Measurements from ENCODE around the gene P4HA2.

DNA sequence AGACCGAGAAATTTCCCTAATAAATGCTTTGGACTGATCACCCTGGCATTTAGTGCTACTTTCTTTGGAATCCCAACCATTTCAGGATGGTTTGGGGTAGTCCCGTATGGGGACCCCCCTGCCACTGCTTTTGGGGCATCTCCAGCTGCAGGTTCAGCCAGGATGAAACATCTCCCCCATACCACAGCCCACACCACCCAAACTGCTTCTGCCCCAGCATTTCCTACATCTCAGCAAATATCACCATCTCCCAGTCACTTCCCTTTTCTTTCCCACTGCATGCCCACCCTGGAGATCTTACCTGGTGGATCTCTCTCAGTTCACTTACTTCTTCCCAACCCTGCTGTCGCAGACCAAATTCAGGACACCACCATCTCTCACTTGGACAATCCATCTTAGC, 4.8 kb upstream of the P4HA2 start:
- TF ChIP-seq ETV6 (CRISPR knock-in tag; conservative IDR thresholded peaks at IDR 0.05), result no peak
- no peak for TF ChIP-seq ZBTB8A (CRISPR knock-in tag; IDR thresholded peaks at IDR 0.05; ENCODE audit: borderline replicate concordance, low read depth)
- no peak for TF ChIP-seq SP1 (IDR thresholded peaks at IDR 0.05)
- no peak for TF ChIP-seq SP1 (CRISPR knock-in tag; IDR thresholded peaks at IDR 0.05)
- TF ChIP-seq, protein P1, sequence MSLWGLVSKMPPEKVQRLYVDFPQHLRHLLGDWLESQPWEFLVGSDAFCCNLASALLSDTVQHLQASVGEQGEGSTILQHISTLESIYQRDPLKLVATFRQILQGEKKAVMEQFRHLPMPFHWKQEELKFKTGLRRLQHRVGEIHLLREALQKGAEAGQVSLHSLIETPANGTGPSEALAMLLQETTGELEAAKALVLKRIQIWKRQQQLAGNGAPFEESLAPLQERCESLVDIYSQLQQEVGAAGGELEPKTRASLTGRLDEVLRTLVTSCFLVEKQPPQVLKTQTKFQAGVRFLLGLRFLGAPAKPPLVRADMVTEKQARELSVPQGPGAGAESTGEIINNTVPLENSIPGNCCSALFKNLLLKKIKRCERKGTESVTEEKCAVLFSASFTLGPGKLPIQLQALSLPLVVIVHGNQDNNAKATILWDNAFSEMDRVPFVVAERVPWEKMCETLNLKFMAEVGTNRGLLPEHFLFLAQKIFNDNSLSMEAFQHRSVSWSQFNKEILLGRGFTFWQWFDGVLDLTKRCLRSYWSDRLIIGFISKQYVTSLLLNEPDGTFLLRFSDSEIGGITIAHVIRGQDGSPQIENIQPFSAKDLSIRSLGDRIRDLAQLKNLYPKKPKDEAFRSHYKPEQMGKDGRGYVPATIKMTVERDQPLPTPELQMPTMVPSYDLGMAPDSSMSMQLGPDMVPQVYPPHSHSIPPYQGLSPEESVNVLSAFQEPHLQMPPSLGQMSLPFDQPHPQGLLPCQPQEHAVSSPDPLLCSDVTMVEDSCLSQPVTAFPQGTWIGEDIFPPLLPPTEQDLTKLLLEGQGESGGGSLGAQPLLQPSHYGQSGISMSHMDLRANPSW (CRISPR knock-in tag; IDR thresholded peaks at IDR 0.05; ENCODE audit: borderline replicate concordance), result no peak
- TF ChIP-seq HDAC6 (IDR thresholded peaks at IDR 0.05; ENCODE audit: low read depth, low read length), result no peak
- TF ChIP-seq, protein P2, sequence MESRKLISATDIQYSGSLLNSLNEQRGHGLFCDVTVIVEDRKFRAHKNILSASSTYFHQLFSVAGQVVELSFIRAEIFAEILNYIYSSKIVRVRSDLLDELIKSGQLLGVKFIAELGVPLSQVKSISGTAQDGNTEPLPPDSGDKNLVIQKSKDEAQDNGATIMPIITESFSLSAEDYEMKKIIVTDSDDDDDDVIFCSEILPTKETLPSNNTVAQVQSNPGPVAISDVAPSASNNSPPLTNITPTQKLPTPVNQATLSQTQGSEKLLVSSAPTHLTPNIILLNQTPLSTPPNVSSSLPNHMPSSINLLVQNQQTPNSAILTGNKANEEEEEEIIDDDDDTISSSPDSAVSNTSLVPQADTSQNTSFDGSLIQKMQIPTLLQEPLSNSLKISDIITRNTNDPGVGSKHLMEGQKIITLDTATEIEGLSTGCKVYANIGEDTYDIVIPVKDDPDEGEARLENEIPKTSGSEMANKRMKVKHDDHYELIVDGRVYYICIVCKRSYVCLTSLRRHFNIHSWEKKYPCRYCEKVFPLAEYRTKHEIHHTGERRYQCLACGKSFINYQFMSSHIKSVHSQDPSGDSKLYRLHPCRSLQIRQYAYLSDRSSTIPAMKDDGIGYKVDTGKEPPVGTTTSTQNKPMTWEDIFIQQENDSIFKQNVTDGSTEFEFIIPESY (CRISPR knock-in tag; IDR thresholded peaks at IDR 0.05), result no peak
- TF ChIP-seq PRPF4 (IDR thresholded peaks at IDR 0.05; ENCODE audit: low read depth, low read length, poor library complexity, severe bottlenecking), result no peak
